Breast epithelium (tissue), 4 donors: Measurements from ENCODE around the gene MRAS. TPM values are rescaled to one million over a fixed set of nuclear protein-coding genes. Genes with fewer than 3 reads are reported as not detected.
"Not testable (repeated sequence)": the region's sequence is repeated elsewhere in the genome, so short reads cannot be mapped to it uniquely, and the experiment has no call there.

Experiments used
- DNase-seq, 2 donors: peaks; one replicate each; pipeline ENCODE4 v3.0.0-alpha.2; 2019; ENCODE audit warnings: low spot score in 2 of 2
- H3K27ac ChIP-seq, 2 donors: fragments of 200-600 bp; sonication (generic) in 1 of 2; one replicate each; pipeline ENCODE4 v1.5.1; 2016 to 2019; ENCODE audit warnings: mild to moderate bottlenecking in 1 of 2
- H3K27me3 ChIP-seq, 2 donors: fragments of 200-600 bp; sonication (generic) in 1 of 2; one replicate each; pipeline versions ENCODE4 v1.5.1 to v1.6.0; 2017 to 2019; ENCODE audit warnings: control low read depth in 1 of 2, mild to moderate bottlenecking in 1 of 2
- H3K36me3 ChIP-seq: fragments of 200-600 bp; one replicate; pipeline ENCODE4 v1.5.1; 2019
- H3K4me1 ChIP-seq, 2 donors: fragments of 200-600 bp; sonication (generic); one replicate each; pipeline ENCODE4 v1.5.1; 2016 to 2019; ENCODE audit warnings: control low read depth in 1 of 2
- H3K4me3 ChIP-seq, 3 donors: fragments of 200-600 bp; sonication (generic); 1 replicate in 2 of 3; 2 replicates in 1 of 3; pipeline ENCODE4 v1.5.1; 2016 to 2019; ENCODE audit warnings: mild to moderate bottlenecking in 3 of 3, moderate library complexity in 2 of 3
- H3K9me3 ChIP-seq, 2 donors: fragments of 200-600 bp; sonication (generic) in 1 of 2; one replicate each; pipeline ENCODE4 v1.5.1; 2016 to 2019; ENCODE audit warnings: control low read depth in 1 of 2
- CTCF ChIP-seq, 3 donors: fragments of 450-650 bp; IDR thresholded peaks; one replicate each; pipeline ENCODE4 v1.5.1; 2016 to 2017; ENCODE audit warnings: antibody characterized with exemption in 3 of 3, mild to moderate bottlenecking in 3 of 3, moderate library complexity in 3 of 3
- POLR2A ChIP-seq: fragments of 450-650 bp; IDR thresholded peaks from one replicate; pipeline ENCODE4 v1.6.1; 2016; ENCODE audit warnings: antibody characterized with exemption, mild to moderate bottlenecking, moderate library complexity
- POLR2AphosphoS5 ChIP-seq, 3 donors: sonication (generic); formaldehyde crosslinking; IDR thresholded peaks; one replicate each; pipeline ENCODE4 v1.6.1; 2017; ENCODE audit warnings: antibody characterized with exemption in 3 of 3
- intact Hi-C: fragments of 100-400 bp; cut with DNase I; formaldehyde crosslinking; loops from one replicate; pipeline ENCODE4 v1.15.1; 2023; ENCODE audit warnings: low total_unique reads
- total RNA-seq, 3 donors: library from RNA; depleted of rRNA; stranded (reverse); fragments of >200 nt; gene quantifications; one replicate each; pipeline ENCODE4 v1.1.0, GENCODE V29; 2016

The MRAS gene
- total RNA-seq, 3 donors from 2014 or later: 39.0 to 157 (median 74.8) TPM

GRCh38 chr3:138450181-138450580 lies 101.8 kb downstream of the MRAS start:
- peak in 1 of 2 donors; percentile 19 for DNase-seq
- intact Hi-C loops: no loop called here
- TF ChIP-seq CTCF (IDR thresholded peaks at IDR 0.05) (no peak), POLR2A (no peak), POLR2AphosphoS5 (IDR thresholded peaks at IDR 0.05) (no peak)
- H3K9me3 ChIP-seq: no peaks in the 10 kb centered on the region
- no peak overlapping the region for H3K27ac ChIP-seq
- no peaks in the 10 kb centered on the region for H3K36me3 ChIP-seq
- no peak overlapping the region for H3K4me3 ChIP-seq
- no peaks in the 10 kb centered on the region for H3K4me1 ChIP-seq
- H3K27me3 ChIP-seq: no peaks in the 10 kb centered on the region

GRCh38 chr3:138450704-138451424 lies 102.5 kb downstream of the MRAS start:
- no peak overlapping the region for H3K4me3 ChIP-seq
- H3K9me3 ChIP-seq: no peaks in the 10 kb centered on the region
- TF ChIP-seq CTCF (IDR thresholded peaks at IDR 0.05) (no peak), POLR2A (no peak), POLR2AphosphoS5 (IDR thresholded peaks at IDR 0.05) (no peak)
- peak in 1 of 2 donors; percentile 25 for DNase-seq
- no peaks in the 10 kb centered on the region for H3K27me3 ChIP-seq
- H3K27ac ChIP-seq: no peak overlapping the region
- no peaks in the 10 kb centered on the region for H3K4me1 ChIP-seq
- no peaks in the 10 kb centered on the region for H3K36me3 ChIP-seq
- intact Hi-C loops: no loop called here

- TF ChIP-seq POLR2A (no peak), CTCF (IDR thresholded peaks at IDR 0.05) (no peak), POLR2AphosphoS5 (IDR thresholded peaks at IDR 0.05) (no peak)
- Histone ChIP-seq H3K4me3 (no peak overlapping the region), H3K27ac (no peak overlapping the region), H3K4me1 (no peaks in the 10 kb centered on the region), H3K27me3 (no peaks in the 10 kb centered on the region), H3K36me3 (no peaks in the 10 kb centered on the region), H3K9me3 (no peaks in the 10 kb centered on the region)
- intact Hi-C loops: no loop called here
- peak in 1 of 2 donors; percentile 46 for DNase-seq
These were observed 103.3 kb downstream of the MRAS start for GRCh38 chr3:138451595-138452162.

- Histone ChIP-seq H3K27me3 (no peaks in the 10 kb centered on the region), H3K27ac (no peak overlapping the region), H3K9me3 (no peaks in the 10 kb centered on the region), H3K4me3 (no peak overlapping the region), H3K4me1 (no peaks in the 10 kb centered on the region), H3K36me3 (no peaks in the 10 kb centered on the region)
- TF ChIP-seq CTCF (IDR thresholded peaks at IDR 0.05) (no peak), POLR2A (no peak), POLR2AphosphoS5 (IDR thresholded peaks at IDR 0.05) (no peak)
- intact Hi-C loops: no loop called here
- DNase-seq: peak in 1 of 2 donors; percentile 17
These were observed 104.1 kb downstream of the MRAS start for GRCh38 chr3:138452436-138452835.

- H3K27ac ChIP-seq, H3K4me3 ChIP-seq, H3K36me3 ChIP-seq, intact Hi-C loops, H3K4me1 ChIP-seq, H3K9me3 ChIP-seq, H3K27me3 ChIP-seq: not testable (repeated sequence)
- peak in 1 of 2 donors; percentile 20 for DNase-seq
These were observed 105.6 kb downstream of the MRAS start for GRCh38 chr3:138453940-138454339.

Other genes starting within 250 kb of the MRAS start
- gene DZIP1L, start 233.0 kb upstream of the MRAS start, total RNA-seq: 10 to 100 TPM; 24.5 to 34.4 (median 25.3) TPM
- not detected for gene A4GNT, start 216.2 kb upstream of the MRAS start, total RNA-seq
- 10 to 100 TPM in 2 of 3 donors, 1 to 10 TPM in 1; 9.9 to 20.5 (median 13.1) TPM for gene DBR1, start 173.7 kb upstream of the MRAS start, total RNA-seq
- 10 to 100 TPM; 74.4 to 93.3 (median 82.0) TPM for gene ARMC8, start 161.3 kb upstream of the MRAS start, total RNA-seq
- 1 to 10 TPM in 1 of 3 donors, under 1 TPM in 2; 0.48 to 1.3 (median 0.98) TPM for gene NME9, start 18.7 kb upstream of the MRAS start, total RNA-seq
- gene ESYT3, start 86.0 kb downstream of the MRAS start, total RNA-seq: 1 to 10 TPM in 2 of 3 donors, under 1 TPM in 1; 0.32 to 4.2 (median 2.3) TPM
- gene CEP70, start 245.7 kb downstream of the MRAS start, total RNA-seq: 10 to 100 TPM; 19.5 to 84.0 (median 58.3) TPM